Right cardiac atrium (tissue), 5 donors: ENCODE data around the gene ZNF777. TPM values are rescaled to one million over a fixed set of nuclear protein-coding genes. Genes with fewer than 3 reads are reported as not detected.

Experiments
- ATAC-seq, 2 donors: fragments of 200-7000 bp; cut with Tn5 transposase; one replicate each; pipeline versions ENCODE4 v1.8.0 to v1.9.1; 2020; ENCODE audit warnings: moderate library complexity in 2 of 2, mild to moderate bottlenecking in 1 of 2
- DNase-seq, 3 donors: peaks; one replicate each; pipeline ENCODE4 v3.0.0-alpha.2; 2020
- H3K27ac ChIP-seq: one replicate; pipeline ENCODE4 v1.5.1; 2013; ENCODE audit warnings: mild to moderate bottlenecking, low read length, control low read depth, moderate library complexity
- H3K27me3 ChIP-seq: one replicate; pipeline ENCODE4 v1.6.1; 2013; ENCODE audit not compliant: control insufficient read depth, insufficient read depth
- H3K4me1 ChIP-seq: one replicate; pipeline ENCODE4 v1.6.1; 2013; ENCODE audit warnings: low read length; ENCODE audit not compliant: control insufficient read depth, insufficient read depth
- H3K4me3 ChIP-seq: one replicate; pipeline ENCODE4 v1.5.1; 2013; ENCODE audit warnings: low read length, control low read depth
- H3K9me3 ChIP-seq: one replicate; pipeline ENCODE4 v1.6.1; 2013; ENCODE audit warnings: low read length; ENCODE audit not compliant: control insufficient read depth
- WGBS: extraction: QIAGEN DNeasy Blood & Tissue Kit; methylation state at CpG from one replicate; pipeline ENCODE4 v1.1.7; 2013; 5-methylcytosine and 5-hydroxymethylcytosine counted together
- intact Hi-C, 4 donors: fragments of 100-400 bp; cut with DNase I; formaldehyde crosslinking; loops; one replicate each; pipeline versions ENCODE4 v1.11.0 to v1.14.0; 2022 to 2023
- polyA plus RNA-seq: library from polyadenylated mRNA; stranded (reverse); fragments of 200-250 nt; gene quantifications from one replicate; pipeline ENCODE4 v1.2.3, GENCODE V29; 2013
- total RNA-seq, 4 donors: library from RNA; stranded (reverse); fragmentation: NEBNext Ultra II Directional; extraction: Animal tissue kit (Norgen Biotek cat#: 25700); gene quantifications; one replicate each; pipeline ENCODE4 v1.2.1, GENCODE V29; 2021
- donor health status: healthy with polysubstance abuse.
- donor health status: DM: no; HTN: yes; CAD: no.
- donor health status: DM: no; HTN: no; CAD: no.
- donor health status: DM: no; HTN: yes; CAD: no; lungs with severe emphysema.
- donor health status: DM: yes; HTN: yes; CAD: no.

ZNF777 gene
- total and polyA plus RNA-seq, 5 donors: 6.9 to 8.2 (median 7.5) TPM

DNA sequence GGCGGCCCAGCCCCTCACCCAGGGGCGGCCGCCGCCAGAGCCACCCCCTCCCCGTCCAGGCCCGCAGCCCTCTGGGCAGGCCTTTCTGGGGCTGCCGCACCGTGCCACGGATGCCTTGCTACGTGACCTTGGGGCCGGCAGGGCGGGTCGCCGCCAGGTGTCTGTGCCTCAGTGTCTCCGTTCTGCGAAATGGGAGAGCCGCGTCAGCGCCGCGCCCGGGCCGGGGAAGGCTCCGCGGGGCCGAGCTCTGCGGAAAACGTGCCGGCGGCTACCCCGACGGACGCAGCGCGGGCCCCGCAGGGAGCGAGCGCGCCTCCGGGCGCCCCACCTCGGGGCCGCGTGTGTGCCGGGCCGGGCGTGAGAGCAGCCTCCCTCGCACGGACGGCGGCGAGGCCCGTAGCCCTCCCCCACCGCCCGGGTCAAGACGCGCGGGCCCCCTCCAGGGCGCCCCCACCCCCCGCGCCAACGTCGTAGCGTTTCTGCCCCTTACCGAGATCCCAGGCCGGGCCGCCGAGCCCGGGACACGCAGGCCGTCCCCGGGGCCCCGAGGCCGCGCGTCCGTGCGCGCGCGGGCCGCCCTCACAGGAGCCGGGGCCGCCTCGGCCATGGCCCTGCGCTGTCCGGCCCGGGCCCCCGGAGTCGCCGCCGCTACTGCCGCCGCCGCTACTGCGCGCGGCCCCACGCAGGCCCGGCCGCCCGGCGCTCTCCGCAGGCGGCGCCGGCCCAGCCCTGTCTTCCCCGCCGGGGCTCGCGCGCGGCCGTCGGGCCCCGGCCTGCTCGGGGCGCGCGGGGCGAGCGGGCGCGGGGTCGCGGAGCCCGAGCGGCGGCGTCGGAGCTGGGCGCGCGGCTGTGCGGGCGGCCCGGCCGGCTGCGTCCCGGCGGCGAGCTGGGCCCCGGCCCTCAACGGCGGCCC, 1.1 kb downstream of the ZNF777 start:
- intact Hi-C loops: no loop called here
- Histone ChIP-seq H3K9me3 (no peaks in the 10 kb centered on the region), H3K27ac (no peak overlapping the region), H3K4me1 (peaks cover 3% of the 10 kb centered on the region), H3K4me3 (peak overlapping the region; percentile 90), H3K27me3 (no peaks in the 10 kb centered on the region)
- no peak for ATAC-seq
- DNase-seq: peak in 2 of 3 donors; percentile 49 to 56
- WGBS: 1% methylated on average over 137 of the region's 145 CpGs

DNA sequence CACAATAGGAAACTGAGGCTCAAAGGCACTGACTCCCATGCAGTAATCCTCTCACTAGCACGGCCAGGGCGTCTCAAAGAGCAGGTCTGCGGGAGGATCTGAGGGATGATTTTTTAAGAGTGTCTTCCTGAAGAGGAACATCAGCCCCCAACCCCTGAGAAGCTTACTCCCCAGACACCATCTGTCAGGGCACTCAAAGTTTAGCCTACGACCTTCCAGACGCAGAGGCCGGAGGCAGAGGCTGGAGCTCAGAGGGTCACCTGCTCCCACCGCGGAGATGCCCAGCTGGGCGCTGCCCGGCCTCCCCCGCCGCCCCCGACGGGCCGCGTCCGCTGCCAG, 1.7 kb downstream of the ZNF777 start:
- Histone ChIP-seq H3K4me3 (peak overlapping the region; percentile 90), H3K27ac (no peak overlapping the region), H3K9me3 (no peaks in the 10 kb centered on the region), H3K4me1 (peaks cover 3% of the 10 kb centered on the region), H3K27me3 (no peaks in the 10 kb centered on the region)
- 21% methylated on average over 17 of the region's 17 CpGs for WGBS
- intact Hi-C loops: no loop called here
- no peak for DNase-seq
- no peak for ATAC-seq

DNA sequence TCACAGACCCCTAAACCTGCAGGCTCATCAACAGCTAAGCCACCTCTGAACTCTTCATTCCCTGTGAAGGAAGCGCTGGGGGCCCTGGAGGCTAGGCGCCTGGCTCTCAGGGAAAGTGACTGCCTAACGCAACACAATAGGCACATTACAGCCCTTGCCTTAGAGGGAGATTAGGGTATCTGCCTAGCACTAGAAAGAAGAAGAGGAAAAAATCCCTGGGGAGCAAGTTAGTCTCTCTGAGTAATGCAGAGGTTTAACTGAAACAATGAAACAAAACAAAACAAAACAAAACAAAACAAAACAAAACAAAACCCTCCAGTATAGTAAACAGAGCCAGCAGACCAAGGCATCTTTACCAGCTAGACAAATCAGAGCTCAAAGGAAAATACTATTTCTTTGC, 2.6 kb downstream of the ZNF777 start:
- intact Hi-C loops: no loop called here
- Histone ChIP-seq H3K9me3 (no peaks in the 10 kb centered on the region), H3K4me3 (no peak overlapping the region), H3K27me3 (no peaks in the 10 kb centered on the region), H3K27ac (no peak overlapping the region), H3K4me1 (peaks cover 3% of the 10 kb centered on the region)
- no peak for DNase-seq
- WGBS: 84% methylated on average over 3 of the region's 3 CpGs
- ATAC-seq: no peak

DNA sequence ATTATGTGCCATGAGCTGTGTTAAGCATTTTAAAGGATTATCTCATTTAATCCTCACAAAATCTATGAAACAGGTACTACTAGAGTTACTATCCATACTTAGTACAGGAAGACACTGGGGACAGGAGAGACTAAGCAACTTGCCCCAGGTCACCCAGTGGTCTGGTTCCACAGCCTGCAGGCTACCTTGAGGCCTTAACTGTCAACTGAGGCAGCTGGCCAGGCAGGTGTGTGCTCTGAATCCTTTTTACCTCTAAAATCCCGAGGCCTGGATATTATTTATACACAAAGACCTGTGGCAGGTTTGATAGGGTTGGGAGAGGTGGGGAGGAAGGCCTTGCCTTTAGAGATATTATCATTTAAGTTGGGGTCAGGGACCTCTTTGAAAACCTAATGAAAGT, 3.1 kb downstream of the ZNF777 start:
- no peak overlapping the region for H3K4me3 ChIP-seq
- no peak for DNase-seq
- H3K4me1 ChIP-seq: peaks cover 3% of the 10 kb centered on the region
- H3K9me3 ChIP-seq: no peaks in the 10 kb centered on the region
- H3K27me3 ChIP-seq: no peaks in the 10 kb centered on the region
- intact Hi-C loops: no loop called here
- no peak overlapping the region for H3K27ac ChIP-seq
- ATAC-seq: no peak
- WGBS: 92% methylated on average over 1 of the region's 1 CpG

DNA sequence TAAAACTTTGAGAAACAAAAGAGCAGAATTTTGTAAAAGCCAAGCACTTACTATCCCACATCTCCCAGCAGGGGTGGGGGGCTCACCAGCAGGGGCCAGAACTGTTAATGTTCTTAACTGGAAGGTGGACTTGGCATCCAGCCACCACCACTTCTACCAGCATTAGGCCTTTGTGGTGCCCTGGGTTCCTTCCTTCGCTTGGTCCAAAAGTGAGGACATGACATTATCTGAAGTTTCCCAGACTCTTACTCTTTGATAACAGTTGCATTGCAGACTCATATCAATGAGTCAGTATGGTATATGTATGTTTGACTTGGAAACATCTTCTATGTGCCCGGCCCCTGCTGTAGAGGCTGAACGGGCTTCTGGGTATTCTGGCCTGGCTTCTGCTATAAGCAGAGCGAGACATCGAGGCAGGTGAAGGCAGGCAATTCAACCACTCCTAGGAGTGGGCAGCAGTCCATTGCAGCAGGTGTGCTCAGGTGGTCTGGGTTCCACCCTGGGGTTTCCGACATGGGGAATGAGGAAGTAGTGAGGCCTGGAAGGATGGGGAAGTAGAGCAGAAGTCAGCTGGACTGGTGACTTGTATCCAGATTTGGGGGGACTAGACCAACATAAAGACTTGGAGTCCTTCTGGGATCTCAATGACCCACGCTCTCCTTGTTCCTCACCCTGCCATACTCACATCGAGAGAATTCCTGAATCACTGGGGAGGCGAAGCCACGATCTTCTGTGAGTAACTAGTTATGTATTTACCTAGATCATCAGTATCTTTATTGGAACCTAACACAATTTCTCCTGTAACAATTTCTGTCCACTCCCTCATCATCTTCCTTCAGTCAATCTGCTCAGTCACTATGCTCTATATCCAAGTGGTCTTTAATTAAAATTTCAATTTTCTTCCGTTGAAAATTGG, 4.1 kb downstream of the ZNF777 start:
- intact Hi-C loops: no loop called here
- H3K4me3 ChIP-seq: no peak overlapping the region
- H3K9me3 ChIP-seq: no peaks in the 10 kb centered on the region
- H3K27ac ChIP-seq: no peak overlapping the region
- DNase-seq: peak in 1 of 3 donors; percentile 39
- peaks cover 3% of the 10 kb centered on the region for H3K4me1 ChIP-seq
- no peak for ATAC-seq
- WGBS: 89% methylated on average over 11 of the region's 11 CpGs
- no peaks in the 10 kb centered on the region for H3K27me3 ChIP-seq

DNA sequence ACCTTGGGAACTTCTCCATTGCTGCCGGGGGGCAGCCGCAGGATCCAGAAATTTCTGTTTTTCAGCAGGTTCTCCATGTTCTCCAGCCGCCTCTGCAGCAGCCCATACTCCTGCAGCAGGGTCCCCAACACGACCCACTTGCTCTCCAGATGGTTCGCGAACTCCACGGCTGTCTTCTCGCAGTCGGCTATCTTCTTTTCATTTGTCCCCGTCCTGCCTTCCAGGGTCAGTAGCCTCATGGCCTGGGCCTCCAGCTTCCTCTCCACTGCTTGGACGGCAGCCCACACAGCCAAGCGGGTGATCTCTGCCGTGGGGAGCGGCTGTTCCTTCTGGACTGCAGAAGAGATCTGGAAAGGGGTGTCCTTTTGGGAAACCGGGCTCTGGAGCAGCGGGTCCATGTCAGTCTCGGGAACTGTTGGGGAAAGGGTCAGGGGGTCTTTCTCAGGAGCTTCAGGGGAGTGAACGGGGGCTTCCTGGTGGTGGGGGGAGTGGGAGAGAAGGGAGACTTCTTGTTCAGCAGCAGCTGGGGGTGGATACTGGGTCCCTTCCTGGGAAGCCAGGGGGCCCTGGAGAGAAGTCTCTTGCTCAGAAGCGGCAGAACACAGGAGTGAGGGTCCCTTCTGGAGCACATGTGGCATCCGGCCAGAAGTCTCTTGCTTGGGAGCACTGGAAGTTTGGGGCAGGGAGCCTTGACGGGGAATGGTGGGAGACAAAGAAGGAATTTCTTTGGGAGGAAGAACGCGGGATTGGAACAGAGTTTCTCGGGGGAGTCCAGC, 5.5 kb downstream of the ZNF777 start:
- H3K27me3 ChIP-seq: no peaks in the 10 kb centered on the region
- H3K4me3 ChIP-seq: no peak overlapping the region
- H3K9me3 ChIP-seq: no peaks in the 10 kb centered on the region
- intact Hi-C loops: no loop called here
- 89% methylated on average over 24 of the region's 24 CpGs for WGBS
- ATAC-seq (no peak), DNase-seq (no peak)
- H3K27ac ChIP-seq: no peak overlapping the region
- H3K4me1 ChIP-seq: peaks cover 3% of the 10 kb centered on the region

DNA sequence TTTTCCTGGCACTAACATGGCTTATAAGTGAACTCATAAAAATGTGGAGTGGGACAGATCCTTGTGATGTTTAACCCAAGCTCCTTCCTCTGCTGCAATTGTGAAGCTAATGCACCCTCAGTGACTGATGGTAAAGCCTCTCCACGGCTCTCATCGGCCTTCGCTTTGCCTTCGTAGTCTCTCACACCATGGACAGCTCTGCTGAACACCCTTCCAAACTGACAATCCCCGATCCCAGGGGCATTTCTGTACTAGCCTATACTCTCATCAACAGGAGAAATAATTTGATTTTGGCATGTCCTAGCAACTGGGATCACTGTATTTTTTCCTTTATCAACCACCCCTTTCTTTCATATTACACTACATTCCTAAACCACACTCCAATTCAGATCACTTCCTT, 6.1 kb downstream of the ZNF777 start:
- H3K27me3 ChIP-seq: no peaks in the 10 kb centered on the region
- ATAC-seq (no peak), DNase-seq (no peak)
- intact Hi-C loops: no loop called here
- peaks cover 3% of the 10 kb centered on the region for H3K4me1 ChIP-seq
- H3K27ac ChIP-seq: no peak overlapping the region
- no peaks in the 10 kb centered on the region for H3K9me3 ChIP-seq
- 93% methylated on average over 5 of the region's 5 CpGs for WGBS
- no peak overlapping the region for H3K4me3 ChIP-seq

DNA sequence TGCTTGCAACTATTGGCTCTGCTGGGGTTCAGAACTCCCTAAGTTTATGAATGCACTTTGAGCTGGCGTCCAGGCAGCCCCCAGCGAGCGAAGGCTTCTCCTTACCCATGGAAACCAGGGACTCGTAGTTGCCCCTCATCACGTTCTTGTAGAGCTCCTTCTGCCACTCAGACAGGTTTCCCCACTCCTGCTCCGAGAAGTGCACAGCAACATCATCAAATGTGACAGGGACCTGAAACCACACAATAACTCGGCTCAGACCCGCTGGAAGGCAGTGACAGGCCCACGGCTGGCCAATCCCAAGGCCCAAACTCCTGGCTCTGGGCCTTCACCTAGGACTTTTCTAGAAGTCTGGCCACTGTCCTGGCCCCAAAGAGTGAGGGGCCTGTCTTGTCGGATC, 6.9 kb downstream of the ZNF777 start:
- Histone ChIP-seq H3K27ac (no peak overlapping the region), H3K4me3 (no peak overlapping the region), H3K4me1 (peaks cover under 1% of the 10 kb centered on the region), H3K9me3 (no peaks in the 10 kb centered on the region), H3K27me3 (no peaks in the 10 kb centered on the region)
- 92% methylated on average over 10 of the region's 10 CpGs for WGBS
- ATAC-seq (no peak), DNase-seq (no peak)
- intact Hi-C loops: no loop called here

DNA sequence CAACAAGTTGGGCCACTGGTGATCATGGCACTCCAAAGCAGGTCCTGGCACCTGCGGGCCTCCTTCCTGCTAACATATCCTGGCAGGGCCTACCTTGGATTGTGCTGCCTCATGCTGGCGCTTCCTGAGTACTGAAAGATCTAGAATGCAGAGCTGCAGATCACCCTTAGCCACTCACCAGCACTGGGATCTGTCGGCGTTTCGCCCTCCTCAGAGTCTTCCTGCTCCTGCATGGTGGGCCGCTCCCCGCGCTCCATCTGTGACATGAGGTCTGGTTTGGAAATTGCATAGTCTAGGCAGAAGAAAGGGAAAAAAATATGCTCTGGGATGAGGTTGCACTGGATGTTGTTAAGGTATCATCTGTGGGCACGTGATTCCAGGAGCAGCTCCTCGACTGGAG, 10.0 kb downstream of the ZNF777 start:
- DNase-seq (no peak), ATAC-seq (no peak)
- H3K4me3 ChIP-seq: no peak overlapping the region
- intact Hi-C loops: no loop called here
- no peak overlapping the region for H3K27ac ChIP-seq
- WGBS: 96% methylated on average over 10 of the region's 10 CpGs
- no peaks in the 10 kb centered on the region for H3K27me3 ChIP-seq
- no peaks in the 10 kb centered on the region for H3K4me1 ChIP-seq
- H3K9me3 ChIP-seq: no peaks in the 10 kb centered on the region

DNA sequence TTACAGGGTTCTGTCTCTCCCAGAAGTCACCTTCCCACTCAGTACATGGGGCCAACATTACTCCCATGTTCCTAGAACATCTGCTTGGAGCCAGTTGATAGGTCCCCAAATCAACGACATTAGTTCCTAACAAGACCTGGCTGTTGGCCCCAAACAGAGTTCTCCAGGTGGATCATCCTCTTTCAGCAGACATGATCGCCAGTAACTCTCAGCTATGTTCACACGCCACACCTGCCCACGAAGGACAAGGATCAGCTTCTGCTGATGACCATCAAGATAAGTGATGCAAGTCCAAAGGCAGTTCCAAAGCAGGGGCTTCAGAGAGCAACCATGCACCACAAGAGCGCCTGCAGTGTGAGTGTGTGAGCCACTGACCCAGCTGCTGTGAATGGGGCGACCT, 11.0 kb downstream of the ZNF777 start:
- H3K4me3 ChIP-seq: no peak overlapping the region
- 96% methylated on average over 6 of the region's 6 CpGs for WGBS
- no peaks in the 10 kb centered on the region for H3K4me1 ChIP-seq
- DNase-seq (no peak), ATAC-seq (no peak)
- H3K27me3 ChIP-seq: no peaks in the 10 kb centered on the region
- intact Hi-C loops: no loop called here
- no peaks in the 10 kb centered on the region for H3K9me3 ChIP-seq
- no peak overlapping the region for H3K27ac ChIP-seq

DNA sequence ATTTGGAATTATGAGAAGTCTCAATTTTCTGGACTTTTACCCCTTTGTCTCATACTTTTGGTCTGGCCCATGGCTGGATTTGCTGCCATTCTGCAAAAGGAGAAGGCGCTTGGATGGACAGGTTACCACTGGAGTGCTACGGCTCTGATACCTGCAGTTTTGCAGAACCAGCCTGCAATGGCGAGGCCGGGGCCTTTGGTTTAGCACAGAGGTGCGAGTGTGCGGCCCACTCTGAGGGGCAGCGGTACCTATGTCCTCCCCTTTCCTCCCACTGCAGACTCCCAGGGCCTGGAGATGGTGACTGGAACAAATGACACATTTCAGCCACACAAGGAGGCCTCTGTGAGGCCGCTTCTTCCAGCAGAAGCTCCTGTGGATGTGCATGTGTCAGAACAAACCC, 11.9 kb downstream of the ZNF777 start:
- no peaks in the 10 kb centered on the region for H3K9me3 ChIP-seq
- DNase-seq: no peak

More for the DNA sequence above, 11.9 kb downstream of the ZNF777 start:
- intact Hi-C loops: no loop called here
- no peak for ATAC-seq
- no peak overlapping the region for H3K27ac ChIP-seq
- H3K27me3 ChIP-seq: no peaks in the 10 kb centered on the region
- whole genome bisulfite sequencing: 89% methylated on average over 8 of the region's 8 CpGs
- H3K4me1 ChIP-seq: no peaks in the 10 kb centered on the region
- H3K4me3 ChIP-seq: no peak overlapping the region
